ENCODE results near the gene FADS2.

GRCh38 chr11:61912530-61912898 lies 84.4 kb downstream of the FADS2 start:
- TF ChIP-seq ZNF217 (IDR thresholded peaks at IDR 0.05) (no peak), EP300 (IDR thresholded peaks at IDR 0.05; ENCODE audit: borderline replicate concordance in 1 of 2, control insufficient read depth in 1 of 2, low read depth in 2 of 2, low read length in 2 of 2) (no peak), CTCF (IDR thresholded peaks at IDR 0.05 in 2 of 3, conservative IDR thresholded peaks at IDR 0.05 in 1 of 3; ENCODE audit: control insufficient read depth in 2 of 3, extremely low read depth in 1 of 3, insufficient read depth in 1 of 3, low read depth in 3 of 3, low read length in 3 of 3) (no peak), POLR2A (IDR thresholded peaks at IDR 0.05; ENCODE audit: low read depth, low read length) (no peak), REST (IDR thresholded peaks at IDR 0.05; ENCODE audit: low read depth, low read length) (no peak), RAD21 (IDR thresholded peaks at IDR 0.05; ENCODE audit: insufficient read depth, low read depth, low read length) (no peak), RFX5 (IDR thresholded peaks at IDR 0.05; ENCODE audit: low read depth, low read length) (no peak), NRF1 (conservative IDR thresholded peaks at IDR 0.05; ENCODE audit: low read depth, low read length) (no peak), TCF7 (IDR thresholded peaks at IDR 0.05; ENCODE audit: borderline replicate concordance) (no peak), SREBF2 (IDR thresholded peaks at IDR 0.05; ENCODE audit: low read length) (no peak)
- TF ChIP-seq, protein P1, sequence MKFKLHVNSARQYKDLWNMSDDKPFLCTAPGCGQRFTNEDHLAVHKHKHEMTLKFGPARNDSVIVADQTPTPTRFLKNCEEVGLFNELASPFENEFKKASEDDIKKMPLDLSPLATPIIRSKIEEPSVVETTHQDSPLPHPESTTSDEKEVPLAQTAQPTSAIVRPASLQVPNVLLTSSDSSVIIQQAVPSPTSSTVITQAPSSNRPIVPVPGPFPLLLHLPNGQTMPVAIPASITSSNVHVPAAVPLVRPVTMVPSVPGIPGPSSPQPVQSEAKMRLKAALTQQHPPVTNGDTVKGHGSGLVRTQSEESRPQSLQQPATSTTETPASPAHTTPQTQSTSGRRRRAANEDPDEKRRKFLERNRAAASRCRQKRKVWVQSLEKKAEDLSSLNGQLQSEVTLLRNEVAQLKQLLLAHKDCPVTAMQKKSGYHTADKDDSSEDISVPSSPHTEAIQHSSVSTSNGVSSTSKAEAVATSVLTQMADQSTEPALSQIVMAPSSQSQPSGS (IDR thresholded peaks at IDR 0.05; ENCODE audit: low read length) = no peak

All from GM12878 (cell line).